HepG2 (cell line): ENCODE results near the gene CTCF. TPM values are rescaled to one million over a fixed set of nuclear protein-coding genes. Genes with fewer than 3 reads are reported as not detected.

Experiments
- ASH2L ChIP-seq: fragments of 300-600, 200-600 bp; sonication (generic); IDR thresholded peaks from 2 replicates; pipeline ENCODE4 v1.7.0; 2017; ENCODE audit warnings: low read depth, mild to moderate bottlenecking, moderate library complexity, mixed read lengths, low read length; ENCODE audit not compliant: insufficient read length
- CREB1 ChIP-seq, 2 experiments: fragments of 450-650 bp in 1 of 2; IDR thresholded peaks; 2 replicates each; pipeline ENCODE4 v1.6.1; 2016 to 2017; ENCODE audit warnings: control low read depth in 1 of 2, mild to moderate bottlenecking in 1 of 2, missing compliant biosample characterization in 1 of 2, missing genetic modification characterization in 1 of 2
- EP300 ChIP-seq, 3 experiments: sonication (generic) in 1 of 3; formaldehyde crosslinking in 1 of 3; IDR thresholded peaks; 2 replicates each; pipeline versions ENCODE4 v1.5.1 to v1.6.1; 2011 to 2020; ENCODE audit warnings: low read depth in 2 of 3, low read length in 2 of 3, borderline replicate concordance in 1 of 3, improper control_type of control experiment in 1 of 3, mild to moderate bottlenecking in 1 of 3, missing genetic modification reagents in 1 of 3, moderate library complexity in 1 of 3
- HNRNPL ChIP-seq: fragments of 200-400 bp; formaldehyde crosslinking; IDR thresholded peaks from 2 replicates; pipeline ENCODE4 v1.6.1; 2017; ENCODE audit warnings: mild to moderate bottlenecking, low read depth, low read length
- HNRNPLL ChIP-seq: fragments of 200-400 bp; formaldehyde crosslinking; IDR thresholded peaks from 2 replicates; pipeline ENCODE4 v1.6.1; 2017; ENCODE audit warnings: mild to moderate bottlenecking, low read depth, low read length; ENCODE audit not compliant: poor library complexity, severe bottlenecking
- IRF1 ChIP-seq: sonication (generic); formaldehyde crosslinking; IDR thresholded peaks from 2 replicates; pipeline ENCODE4 v1.4.0; 2020; ENCODE audit warnings: low read depth, mild to moderate bottlenecking, missing genetic modification reagents
- KLF13 ChIP-seq: sonication (generic); formaldehyde crosslinking; IDR thresholded peaks from 2 replicates; pipeline ENCODE4 v1.4.0; 2020; ENCODE audit warnings: mild to moderate bottlenecking, missing genetic modification reagents
- REPIN1 ChIP-seq: sonication (generic); formaldehyde crosslinking; IDR thresholded peaks from 2 replicates; pipeline ENCODE4 v1.8.0; 2022; ENCODE audit warnings: missing genetic modification reagents, low read depth, mild to moderate bottlenecking, borderline replicate concordance
- ZC3H4 ChIP-seq: sonication (generic); formaldehyde crosslinking; IDR thresholded peaks from 2 replicates; pipeline ENCODE4 v1.4.0; 2020; ENCODE audit warnings: missing genetic modification reagents, borderline replicate concordance
- ZEB1 ChIP-seq: IDR thresholded peaks from 2 replicates; pipeline ENCODE4 v1.6.1; 2012; ENCODE audit warnings: mild to moderate bottlenecking, low read depth, inconsistent platforms; ENCODE audit not compliant: insufficient replicate concordance
- ZKSCAN1 ChIP-seq: fragments of 150-350 bp; IDR thresholded peaks from 2 replicates; pipeline ENCODE4 v1.6.1; 2014; ENCODE audit warnings: low read length
- ZNF275 ChIP-seq: sonication (generic); formaldehyde crosslinking; IDR thresholded peaks from 2 replicates; pipeline ENCODE4 v1.8.0; 2022; ENCODE audit warnings: missing genetic modification reagents, mild to moderate bottlenecking, inconsistent platforms, borderline replicate concordance
- ZNF350 ChIP-seq: sonication (generic); formaldehyde crosslinking; IDR thresholded peaks from 2 replicates; pipeline ENCODE4 v1.4.0; 2020; ENCODE audit warnings: mild to moderate bottlenecking, low read depth, missing genetic modification reagents, borderline replicate concordance
- ZNF615 ChIP-seq: sonication (generic); formaldehyde crosslinking; IDR thresholded peaks from 2 replicates; pipeline ENCODE4 v1.5.0; 2020; ENCODE audit warnings: mild to moderate bottlenecking, missing genetic modification reagents, borderline replicate concordance
- ZNF703 ChIP-seq: sonication (generic); formaldehyde crosslinking; IDR thresholded peaks from 2 replicates; pipeline ENCODE4 v1.5.1; 2020; ENCODE audit warnings: missing genetic modification reagents, mild to moderate bottlenecking, moderate library complexity, borderline replicate concordance
- ZNF772 ChIP-seq: sonication (generic); formaldehyde crosslinking; IDR thresholded peaks from 2 replicates; pipeline ENCODE4 v1.5.0; 2020; ENCODE audit warnings: mild to moderate bottlenecking, missing genetic modification reagents
- ZNF788 ChIP-seq: sonication (generic); formaldehyde crosslinking; IDR thresholded peaks from 2 replicates; pipeline ENCODE4 v1.5.0; 2020; ENCODE audit warnings: mild to moderate bottlenecking, missing genetic modification reagents, borderline replicate concordance
- polyA plus RNA-seq, 8 experiments: library from polyadenylated mRNA; depleted of rRNA in 3 of 8; stranded (reverse) in 7 of 8; unstranded in 1 of 8; fragments of >200 nt; fragmentation: Illumina TruSeq in 4 of 8; extraction: Trizol in 4 of 8; gene quantifications; 2 replicates each; pipeline versions ENCODE4 v1.2.1 to v1.2.3, GENCODE V29; 2011 to 2016; ENCODE audit warnings: low read depth in 4 of 8, missing spikeins in 1 of 8, mixed read lengths in 1 of 8; ENCODE audit not compliant: insufficient read depth in 1 of 8
- total RNA-seq, 5 experiments: library from RNA; depleted of rRNA; stranded (reverse); fragments of >200 nt; fragmentation: Illumina TruSeq; extraction: Trizol; gene quantifications; 2 replicates each; pipeline ENCODE4 v1.2.3, GENCODE V29; 2016; ENCODE audit warnings: low read depth in 1 of 5
- TF ChIP-seq, protein P1 (sequence below): IDR thresholded peaks from 2 replicates; pipeline ENCODE4 v1.6.1; 2012; ENCODE audit warnings: inconsistent platforms
- TF ChIP-seq, protein P2 (sequence below): IDR thresholded peaks from 2 replicates; pipeline ENCODE4 v1.6.1; 2016; ENCODE audit warnings: missing genetic modification reagents, missing compliant biosample characterization
- TF ChIP-seq, protein P3 (sequence below): sonication (generic); formaldehyde crosslinking; IDR thresholded peaks from 2 replicates; pipeline ENCODE4 v1.5.1; 2020; ENCODE audit warnings: mild to moderate bottlenecking, moderate library complexity, missing genetic modification reagents
- TF ChIP-seq, protein P4 (sequence below): sonication (generic); formaldehyde crosslinking; IDR thresholded peaks from 2 replicates; pipeline ENCODE4 v1.4.0; 2020; ENCODE audit warnings: missing genetic modification reagents

CTCF gene
- total and polyA plus RNA-seq, 2 of the 13 experiments (the other 11 are each of a cell fraction or from before 2014, with no cell fraction given) = 19.5 to 37.5 TPM

- peak; percentile 54 for TF ChIP-seq ZEB1
- TF ChIP-seq ZNF615 = no peak
- no peak for TF ChIP-seq ZC3H4 (CRISPR knock-in tag)
- TF ChIP-seq ASH2L = no peak
- TF ChIP-seq, protein P1, sequence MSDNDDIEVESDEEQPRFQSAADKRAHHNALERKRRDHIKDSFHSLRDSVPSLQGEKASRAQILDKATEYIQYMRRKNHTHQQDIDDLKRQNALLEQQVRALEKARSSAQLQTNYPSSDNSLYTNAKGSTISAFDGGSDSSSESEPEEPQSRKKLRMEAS = peak; percentile 22
- peak; percentile 20; the same call in 1 of the 2 replicates for TF ChIP-seq ZNF275 (CRISPR knock-in tag)
- 0 out of 2 replicates have a peak, but pooled peaks have one; percentile 32 for TF ChIP-seq ZNF772 (CRISPR knock-in tag)
- TF ChIP-seq, protein P2, sequence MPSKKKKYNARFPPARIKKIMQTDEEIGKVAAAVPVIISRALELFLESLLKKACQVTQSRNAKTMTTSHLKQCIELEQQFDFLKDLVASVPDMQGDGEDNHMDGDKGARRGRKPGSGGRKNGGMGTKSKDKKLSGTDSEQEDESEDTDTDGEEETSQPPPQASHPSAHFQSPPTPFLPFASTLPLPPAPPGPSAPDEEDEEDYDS (CRISPR knock-in tag) = peak; percentile 23; the same call in 1 of the 2 replicates
- TF ChIP-seq, protein P3, sequence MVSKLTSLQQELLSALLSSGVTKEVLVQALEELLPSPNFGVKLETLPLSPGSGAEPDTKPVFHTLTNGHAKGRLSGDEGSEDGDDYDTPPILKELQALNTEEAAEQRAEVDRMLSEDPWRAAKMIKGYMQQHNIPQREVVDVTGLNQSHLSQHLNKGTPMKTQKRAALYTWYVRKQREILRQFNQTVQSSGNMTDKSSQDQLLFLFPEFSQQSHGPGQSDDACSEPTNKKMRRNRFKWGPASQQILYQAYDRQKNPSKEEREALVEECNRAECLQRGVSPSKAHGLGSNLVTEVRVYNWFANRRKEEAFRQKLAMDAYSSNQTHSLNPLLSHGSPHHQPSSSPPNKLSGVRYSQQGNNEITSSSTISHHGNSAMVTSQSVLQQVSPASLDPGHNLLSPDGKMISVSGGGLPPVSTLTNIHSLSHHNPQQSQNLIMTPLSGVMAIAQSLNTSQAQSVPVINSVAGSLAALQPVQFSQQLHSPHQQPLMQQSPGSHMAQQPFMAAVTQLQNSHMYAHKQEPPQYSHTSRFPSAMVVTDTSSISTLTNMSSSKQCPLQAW (CRISPR knock-in tag) = peak; percentile 68
- no peak for TF ChIP-seq CREB1 (IDR thresholded peaks at IDR 0.05)
- TF ChIP-seq CREB1 (CRISPR knock-in tag; IDR thresholded peaks at IDR 0.05) = no peak
- TF ChIP-seq HNRNPLL = peak; percentile 0
- TF ChIP-seq HNRNPL = peak; percentile 91
- TF ChIP-seq, protein P4, sequence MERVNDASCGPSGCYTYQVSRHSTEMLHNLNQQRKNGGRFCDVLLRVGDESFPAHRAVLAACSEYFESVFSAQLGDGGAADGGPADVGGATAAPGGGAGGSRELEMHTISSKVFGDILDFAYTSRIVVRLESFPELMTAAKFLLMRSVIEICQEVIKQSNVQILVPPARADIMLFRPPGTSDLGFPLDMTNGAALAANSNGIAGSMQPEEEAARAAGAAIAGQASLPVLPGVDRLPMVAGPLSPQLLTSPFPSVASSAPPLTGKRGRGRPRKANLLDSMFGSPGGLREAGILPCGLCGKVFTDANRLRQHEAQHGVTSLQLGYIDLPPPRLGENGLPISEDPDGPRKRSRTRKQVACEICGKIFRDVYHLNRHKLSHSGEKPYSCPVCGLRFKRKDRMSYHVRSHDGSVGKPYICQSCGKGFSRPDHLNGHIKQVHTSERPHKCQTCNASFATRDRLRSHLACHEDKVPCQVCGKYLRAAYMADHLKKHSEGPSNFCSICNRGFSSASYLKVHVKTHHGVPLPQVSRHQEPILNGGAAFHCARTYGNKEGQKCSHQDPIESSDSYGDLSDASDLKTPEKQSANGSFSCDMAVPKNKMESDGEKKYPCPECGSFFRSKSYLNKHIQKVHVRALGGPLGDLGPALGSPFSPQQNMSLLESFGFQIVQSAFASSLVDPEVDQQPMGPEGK (CRISPR knock-in tag) = peak; percentile 72
- TF ChIP-seq ZNF703 (CRISPR knock-in tag) = no peak
- TF ChIP-seq REPIN1 = no peak
- no peak; the same call in 1 of the 2 replicates for TF ChIP-seq KLF13 (CRISPR knock-in tag)
- peak; percentile 63; the same call in 1 of the 2 replicates for TF ChIP-seq ZNF350 (CRISPR knock-in tag)
- peak; percentile 79; the same call in 1 of the 2 replicates for TF ChIP-seq ZNF788
- 0 out of 2 replicates have a peak, but pooled peaks have one; percentile 1 for TF ChIP-seq ZKSCAN1
- TF ChIP-seq IRF1 (CRISPR knock-in tag) = no peak
- no peak for TF ChIP-seq EP300 (IDR thresholded peaks at IDR 0.05; ENCODE audit: low read depth in 2 of 2, low read length in 2 of 2)
- no peak for TF ChIP-seq EP300 (CRISPR knock-in tag; IDR thresholded peaks at IDR 0.05; ENCODE audit: borderline replicate concordance)
Measured at GRCh38 chr16:67528222-67528869, 34.0 kb upstream of the CTCF start, which contains the start of gene RIPOR1 (continued).
